Upper lobe of left lung (tissue), 6 donors: Measurements from ENCODE around the gene KCNAB1. TPM values are rescaled to one million over a fixed set of nuclear protein-coding genes. Genes with fewer than 3 reads are reported as not detected.
A peak's percentile ranks its signal among the peaks of the same experiment; 100 is the strongest.

Experiments used
- ATAC-seq, 2 donors: fragments of 200-7000 bp; cut with Tn5 transposase; one replicate each; pipeline ENCODE4 v1.9.1; 2022; ENCODE audit warnings: mild to moderate bottlenecking in 2 of 2, moderate library complexity in 2 of 2; ENCODE audit not compliant: low FRiP score in 2 of 2
- DNase-seq, 2 donors: peaks; one replicate each; pipeline ENCODE4 v3.0.0-alpha.2; 2019 to 2020
- H3K27ac ChIP-seq, 4 donors: fragments of 200-600 bp; sonication (generic); one replicate each; pipeline ENCODE4 v1.5.1; 2016 to 2019
- H3K27me3 ChIP-seq, 4 donors: fragments of 200-600 bp; sonication (generic); one replicate each; pipeline ENCODE4 v1.5.1; 2017 to 2019
- H3K36me3 ChIP-seq, 4 donors: fragments of 200-600 bp; sonication (generic); one replicate each; pipeline ENCODE4 v1.5.1; 2016 to 2019
- H3K4me1 ChIP-seq, 4 donors: fragments of 200-600 bp; sonication (generic); one replicate each; pipeline ENCODE4 v1.5.1; 2018 to 2019
- H3K4me3 ChIP-seq, 4 donors: fragments of 200-600 bp; sonication (generic); one replicate each; pipeline ENCODE4 v1.5.1; 2017 to 2019; ENCODE audit warnings: mild to moderate bottlenecking in 2 of 4, moderate library complexity in 1 of 4
- H3K9me3 ChIP-seq, 4 donors: fragments of 200-600 bp; sonication (generic); one replicate each; pipeline ENCODE4 v1.5.1; 2018 to 2019
- EP300 ChIP-seq, 4 donors: sonication (generic); formaldehyde crosslinking; IDR thresholded peaks; one replicate each; pipeline ENCODE4 v1.5.1; 2017; ENCODE audit warnings: antibody characterized with exemption in 4 of 4, control low read depth in 2 of 4
- POLR2A ChIP-seq, 4 donors: fragments of 450-650 bp; IDR thresholded peaks; one replicate each; pipeline ENCODE4 v1.5.1; 2016 to 2017; ENCODE audit warnings: antibody characterized with exemption in 4 of 4, mild to moderate bottlenecking in 2 of 4
- POLR2AphosphoS5 ChIP-seq, 2 donors: sonication (generic); formaldehyde crosslinking; IDR thresholded peaks; one replicate each; pipeline ENCODE4 v1.5.1; 2017; ENCODE audit warnings: antibody characterized with exemption in 2 of 2
- WGBS, 2 donors: methylation state at CpG; one replicate each; pipeline ENCODE4 v1.1.5; 2017 to 2018; 5-methylcytosine and 5-hydroxymethylcytosine counted together
- total RNA-seq, 6 donors: library from RNA; depleted of rRNA in 4 of 6; stranded (reverse); fragments of >200 nt in 4 of 6; gene quantifications; one replicate each; pipeline versions ENCODE4 v1.1.0 to v1.2.1, GENCODE V29; 2016 to 2021
- TF ChIP-seq, protein P1 (sequence below), 6 experiments: fragments of 450-650 bp in 4 of 6; fragments of 200-600 bp in 2 of 6; sonication (generic) in 2 of 6; IDR thresholded peaks; one replicate each; pipeline ENCODE4 v1.5.1; 2016 to 2019; ENCODE audit warnings: antibody characterized with exemption in 6 of 6
- donor health status: DM: no; HTN: no; CAD: no; lungs with moderate emphysema.
- donor health status: DM: no; HTN: yes; CAD: no; lungs with severe emphysema.

Gene KCNAB1
- total RNA-seq, 6 donors from 2014 or later, result 0.79 to 5.2 (median 3.0) TPM

GRCh38 chr3:156298014-156298413, 177.6 kb downstream of the KCNAB1 start:
- TF ChIP-seq, protein P1, sequence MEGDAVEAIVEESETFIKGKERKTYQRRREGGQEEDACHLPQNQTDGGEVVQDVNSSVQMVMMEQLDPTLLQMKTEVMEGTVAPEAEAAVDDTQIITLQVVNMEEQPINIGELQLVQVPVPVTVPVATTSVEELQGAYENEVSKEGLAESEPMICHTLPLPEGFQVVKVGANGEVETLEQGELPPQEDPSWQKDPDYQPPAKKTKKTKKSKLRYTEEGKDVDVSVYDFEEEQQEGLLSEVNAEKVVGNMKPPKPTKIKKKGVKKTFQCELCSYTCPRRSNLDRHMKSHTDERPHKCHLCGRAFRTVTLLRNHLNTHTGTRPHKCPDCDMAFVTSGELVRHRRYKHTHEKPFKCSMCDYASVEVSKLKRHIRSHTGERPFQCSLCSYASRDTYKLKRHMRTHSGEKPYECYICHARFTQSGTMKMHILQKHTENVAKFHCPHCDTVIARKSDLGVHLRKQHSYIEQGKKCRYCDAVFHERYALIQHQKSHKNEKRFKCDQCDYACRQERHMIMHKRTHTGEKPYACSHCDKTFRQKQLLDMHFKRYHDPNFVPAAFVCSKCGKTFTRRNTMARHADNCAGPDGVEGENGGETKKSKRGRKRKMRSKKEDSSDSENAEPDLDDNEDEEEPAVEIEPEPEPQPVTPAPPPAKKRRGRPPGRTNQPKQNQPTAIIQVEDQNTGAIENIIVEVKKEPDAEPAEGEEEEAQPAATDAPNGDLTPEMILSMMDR (IDR thresholded peaks at IDR 0.05), result no peak
- no peak for TF ChIP-seq POLR2AphosphoS5 (IDR thresholded peaks at IDR 0.05)
- no peak for TF ChIP-seq POLR2A (IDR thresholded peaks at IDR 0.05)
- TF ChIP-seq EP300 (IDR thresholded peaks at IDR 0.05), result no peak
- H3K27me3 ChIP-seq, result no peaks in the 10 kb centered on the region
- H3K27ac ChIP-seq, result no peak overlapping the region
- DNase-seq, result no peak
- 84 to 86% methylated on average over 6 of the region's 6 CpGs for WGBS, 2 donors
- peaks cover 0 to 6% (median under 1%) of the 10 kb centered on the region in 4 donors for H3K4me1 ChIP-seq
- no peaks in the 10 kb centered on the region for H3K36me3 ChIP-seq
- no peaks in the 10 kb centered on the region for H3K9me3 ChIP-seq
- no peak overlapping the region for H3K4me3 ChIP-seq
- ATAC-seq, result no peak

DNA sequence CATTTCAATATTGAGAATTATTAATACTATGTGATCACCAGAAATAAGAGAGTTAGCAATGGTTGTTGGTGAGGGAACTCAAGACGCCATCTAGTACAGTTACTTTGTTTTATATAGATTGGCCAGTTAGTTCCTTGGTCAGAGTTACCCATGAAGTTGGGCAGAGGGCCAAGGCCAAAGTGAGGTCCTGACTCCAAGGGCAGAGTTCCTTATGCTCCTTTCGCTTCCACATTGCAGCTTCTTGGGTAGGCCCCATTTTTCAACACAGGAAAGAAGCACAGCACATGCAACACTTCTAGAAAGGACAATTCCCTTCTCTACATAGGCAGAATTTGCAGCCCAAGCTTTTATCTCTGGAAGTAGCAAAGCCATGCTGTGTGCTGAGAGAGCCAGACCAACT, 178.6 kb downstream of the KCNAB1 start:
- Histone ChIP-seq H3K4me1 (peaks cover 0 to 7% (median 3%) of the 10 kb centered on the region in 4 donors), H3K9me3 (no peaks in the 10 kb centered on the region), H3K27ac (no peak overlapping the region), H3K4me3 (no peak overlapping the region), H3K27me3 (no peaks in the 10 kb centered on the region), H3K36me3 (no peaks in the 10 kb centered on the region)
- WGBS, 2 donors, result 47 to 58% methylated on average over 2 of the region's 2 CpGs
- peak in 1 of 2 donors; percentile 73 for DNase-seq
- TF ChIP-seq EP300 (IDR thresholded peaks at IDR 0.05), result no peak
- TF ChIP-seq POLR2AphosphoS5 (IDR thresholded peaks at IDR 0.05), result no peak
- TF ChIP-seq POLR2A (IDR thresholded peaks at IDR 0.05), result no peak
- TF ChIP-seq, protein P1 (IDR thresholded peaks at IDR 0.05), result no peak
- ATAC-seq, result peak in 1 of 2 donors; percentile 69

GRCh38 chr3:156299569-156299968, 179.2 kb downstream of the KCNAB1 start:
- DNase-seq (no peak), ATAC-seq (no peak)
- no peaks in the 10 kb centered on the region for H3K9me3 ChIP-seq
- H3K4me1 ChIP-seq, result peaks cover 0 to 7% (median 3%) of the 10 kb centered on the region in 4 donors
- no peak overlapping the region for H3K27ac ChIP-seq
- TF ChIP-seq, protein P1 (IDR thresholded peaks at IDR 0.05), result no peak
- no peak for TF ChIP-seq EP300 (IDR thresholded peaks at IDR 0.05)
- no peak for TF ChIP-seq POLR2A (IDR thresholded peaks at IDR 0.05)
- TF ChIP-seq POLR2AphosphoS5 (IDR thresholded peaks at IDR 0.05), result no peak
- no peaks in the 10 kb centered on the region for H3K27me3 ChIP-seq
- H3K36me3 ChIP-seq, result no peaks in the 10 kb centered on the region
- no peak overlapping the region for H3K4me3 ChIP-seq
- WGBS, 2 donors, result 77 to 78% methylated on average over 2 of the region's 2 CpGs

DNA sequence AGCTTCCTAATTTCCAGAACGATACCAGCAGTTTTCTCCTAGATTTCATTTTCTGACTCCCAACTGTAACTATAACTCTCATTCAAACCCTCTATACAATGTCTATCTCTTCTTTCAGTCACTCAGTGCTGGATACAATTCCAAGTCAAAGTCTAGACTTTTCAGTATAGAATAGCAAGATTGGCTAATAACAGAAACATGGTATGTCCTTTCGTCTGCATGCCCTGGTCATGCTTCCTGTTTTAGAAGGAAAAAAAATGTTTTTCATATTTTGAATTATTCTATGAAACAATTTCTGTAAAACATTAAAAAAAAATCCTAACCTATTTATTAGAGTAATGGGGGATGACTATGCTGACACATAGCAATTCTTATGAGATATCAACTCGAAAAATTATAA, 180.0 kb downstream of the KCNAB1 start:
- 62 to 71% methylated on average over 3 of the region's 3 CpGs for WGBS, 2 donors
- Histone ChIP-seq H3K4me1 (peaks cover 0 to 7% (median 3%) of the 10 kb centered on the region in 4 donors), H3K36me3 (no peaks in the 10 kb centered on the region), H3K4me3 (no peak overlapping the region), H3K27me3 (no peaks in the 10 kb centered on the region), H3K9me3 (no peaks in the 10 kb centered on the region), H3K27ac (no peak overlapping the region)
- DNase-seq (no peak), ATAC-seq (peak in 1 of 2 donors; percentile 9)
- TF ChIP-seq, protein P1 (IDR thresholded peaks at IDR 0.05), result no peak
